Neuron (in vitro differentiated cells): ENCODE results near the gene SPOP.
"Not testable (repeated sequence)": the region's sequence is repeated elsewhere in the genome, so short reads cannot be mapped to it uniquely, and the experiment has no call there.

Source experiments
- H2AFZ ChIP-seq: one replicate; pipeline ENCODE4 v1.6.1; 2013; ENCODE audit warnings: low read depth, mild to moderate bottlenecking, inconsistent platforms, low read length, moderate library complexity
- H3K27me3 ChIP-seq: one replicate; pipeline ENCODE4 v1.6.1; 2013; ENCODE audit warnings: low read length; ENCODE audit not compliant: insufficient read depth
- H3K36me3 ChIP-seq: one replicate; pipeline ENCODE4 v1.6.1; 2013; ENCODE audit warnings: low read length; ENCODE audit not compliant: insufficient read depth
- H3K4me1 ChIP-seq: one replicate; pipeline ENCODE4 v1.6.1; 2013; ENCODE audit warnings: low read length; ENCODE audit not compliant: insufficient read depth
- H3K4me3 ChIP-seq: 2 replicates; pipeline ENCODE4 v1.5.1; 2013; ENCODE audit warnings: mild to moderate bottlenecking, low read length, moderate library complexity
- H3K9me3 ChIP-seq: one replicate; pipeline ENCODE4 v1.6.1; 2013; ENCODE audit warnings: low read length

SPOP gene

DNA sequence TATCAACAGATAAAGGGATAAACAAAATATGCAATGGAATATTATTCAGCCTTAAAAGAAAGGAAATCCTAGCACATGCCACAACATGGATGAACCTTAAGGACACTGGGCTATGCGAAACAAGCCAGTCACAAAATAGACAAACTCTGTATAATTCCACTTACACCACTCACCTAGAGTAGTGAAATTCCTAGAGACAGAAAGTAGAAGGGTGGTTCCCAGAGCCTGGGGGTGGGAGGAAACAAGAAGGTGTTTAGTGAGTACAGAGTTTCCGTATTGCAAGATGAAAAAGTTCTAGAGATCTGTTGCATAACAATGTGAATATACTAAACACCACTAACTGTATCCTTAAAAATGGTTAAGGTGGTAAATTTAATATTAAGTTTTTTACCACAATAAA lies 10.0 kb downstream of the SPOP start:
- H2AFZ ChIP-seq: no peak overlapping the region
- no peak overlapping the region for H3K4me3 ChIP-seq
- peaks cover 3% of the 10 kb centered on the region for H3K9me3 ChIP-seq
- no peaks in the 10 kb centered on the region for H3K4me1 ChIP-seq
- peaks cover 20% of the 10 kb centered on the region for H3K36me3 ChIP-seq
- no peaks in the 10 kb centered on the region for H3K27me3 ChIP-seq

DNA sequence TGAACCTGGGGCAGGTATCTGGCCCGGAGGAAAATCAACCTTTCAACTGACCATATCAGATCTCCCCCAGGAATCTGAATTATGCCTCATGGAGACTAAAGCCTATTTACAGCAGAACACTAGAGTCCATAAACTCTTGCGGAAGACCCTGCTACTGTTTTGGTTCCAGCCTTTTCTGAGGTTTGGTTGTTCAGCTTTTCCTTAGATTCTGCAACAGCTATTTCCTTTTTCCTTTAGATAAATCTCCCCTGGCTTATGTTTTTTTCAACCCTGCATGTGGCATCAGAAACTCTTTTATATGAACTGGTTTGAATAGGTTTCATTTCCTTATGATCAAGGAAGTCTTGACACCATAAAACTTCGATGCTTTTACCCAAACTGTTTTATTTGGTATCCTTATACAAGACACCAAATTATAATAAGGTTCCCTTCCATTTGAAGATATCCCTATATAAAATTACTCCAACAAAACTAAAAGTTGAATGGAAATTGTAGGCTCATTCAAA lies 13.1 kb downstream of the SPOP start:
- H2AFZ ChIP-seq: no peak overlapping the region
- H3K9me3 ChIP-seq: peaks cover 3% of the 10 kb centered on the region
- H3K4me3 ChIP-seq: no peak overlapping the region
- peaks cover 20% of the 10 kb centered on the region for H3K36me3 ChIP-seq
- H3K27me3 ChIP-seq: no peaks in the 10 kb centered on the region
- no peaks in the 10 kb centered on the region for H3K4me1 ChIP-seq

DNA sequence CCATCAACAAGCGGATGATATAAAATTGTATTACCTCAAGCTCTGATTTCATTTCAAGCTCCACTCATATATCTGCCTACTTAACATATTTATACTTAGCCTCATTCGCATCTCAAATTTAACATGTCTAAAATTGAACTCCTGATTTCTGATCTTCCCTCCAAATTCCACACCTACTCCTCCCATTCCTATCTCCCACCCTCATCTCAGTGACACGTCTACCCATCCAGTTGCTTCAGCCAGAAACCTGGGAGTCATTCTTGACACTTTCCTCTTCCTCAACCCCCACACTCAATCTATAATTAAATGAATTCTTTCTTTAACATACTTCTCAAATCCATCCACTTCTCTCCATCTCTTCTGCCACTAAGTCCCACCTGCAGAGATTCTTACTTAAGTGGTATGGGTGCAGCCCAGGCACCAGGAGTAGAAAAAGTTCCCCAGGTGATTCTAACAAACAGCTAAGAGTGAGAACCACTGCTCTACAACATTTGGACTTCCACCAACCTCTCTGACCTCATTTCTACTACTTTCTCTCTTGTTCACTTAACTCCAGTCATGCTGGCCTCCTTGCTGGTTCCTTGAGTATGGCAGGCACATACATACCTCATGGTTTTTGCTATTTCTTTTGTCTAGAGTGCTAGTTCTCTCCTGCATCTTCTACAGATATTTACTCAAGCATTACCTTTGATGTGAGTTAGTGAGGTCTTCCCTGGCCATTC lies 18.1 kb downstream of the SPOP start:
- Histone ChIP-seq H3K4me1 (no peaks in the 10 kb centered on the region), H3K27me3 (no peaks in the 10 kb centered on the region), H3K9me3 (peaks cover 3% of the 10 kb centered on the region), H3K36me3 (peaks cover 17% of the 10 kb centered on the region), H3K4me3 (no peak overlapping the region), H2AFZ (no peak overlapping the region)

DNA sequence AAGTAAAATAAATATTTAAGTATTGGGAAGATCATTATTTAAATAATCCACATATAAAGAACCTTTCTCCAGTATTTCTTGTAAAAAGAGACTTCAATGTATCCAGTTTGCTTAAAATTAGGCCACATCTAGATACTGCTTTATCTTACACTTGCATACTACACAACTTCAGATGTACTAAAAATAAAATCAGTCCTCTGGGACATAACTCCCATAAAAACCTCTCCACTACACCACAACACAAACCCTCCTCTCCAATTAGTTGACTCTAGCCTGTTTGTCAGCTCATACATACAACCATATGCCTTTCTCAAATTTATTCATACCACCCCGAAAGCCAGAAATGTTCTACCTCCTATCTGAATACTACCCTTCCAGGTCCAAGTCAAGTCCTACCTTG lies 21.6 kb downstream of the SPOP start:
- H3K27me3 ChIP-seq: no peaks in the 10 kb centered on the region
- H3K4me1 ChIP-seq: peaks cover 2% of the 10 kb centered on the region
- peaks cover 3% of the 10 kb centered on the region for H3K9me3 ChIP-seq
- H3K36me3 ChIP-seq: peaks cover 4% of the 10 kb centered on the region
- no peak overlapping the region for H2AFZ ChIP-seq
- no peak overlapping the region for H3K4me3 ChIP-seq

DNA sequence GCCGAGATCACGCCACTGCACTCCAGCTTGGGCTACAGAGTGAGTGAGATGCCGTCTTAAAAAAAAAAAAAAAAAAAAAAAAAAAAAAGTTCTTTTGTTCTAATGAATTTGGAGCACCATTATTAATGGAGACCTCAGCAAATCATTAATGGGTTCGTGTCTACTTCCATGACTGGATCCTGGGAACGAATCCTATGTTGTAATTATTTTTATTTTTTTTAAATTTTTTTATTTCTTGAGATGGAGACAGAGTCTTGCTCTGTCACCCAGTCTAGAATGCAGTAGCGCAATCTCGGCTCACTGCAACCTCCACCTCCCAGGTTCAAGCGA lies 30.7 kb downstream of the SPOP start:
- Histone ChIP-seq H3K9me3 (no peaks in the 10 kb centered on the region), H3K36me3 (no peaks in the 10 kb centered on the region), H2AFZ (no peak overlapping the region), H3K4me3 (no peak overlapping the region), H3K4me1 (no peaks in the 10 kb centered on the region), H3K27me3 (no peaks in the 10 kb centered on the region)

DNA sequence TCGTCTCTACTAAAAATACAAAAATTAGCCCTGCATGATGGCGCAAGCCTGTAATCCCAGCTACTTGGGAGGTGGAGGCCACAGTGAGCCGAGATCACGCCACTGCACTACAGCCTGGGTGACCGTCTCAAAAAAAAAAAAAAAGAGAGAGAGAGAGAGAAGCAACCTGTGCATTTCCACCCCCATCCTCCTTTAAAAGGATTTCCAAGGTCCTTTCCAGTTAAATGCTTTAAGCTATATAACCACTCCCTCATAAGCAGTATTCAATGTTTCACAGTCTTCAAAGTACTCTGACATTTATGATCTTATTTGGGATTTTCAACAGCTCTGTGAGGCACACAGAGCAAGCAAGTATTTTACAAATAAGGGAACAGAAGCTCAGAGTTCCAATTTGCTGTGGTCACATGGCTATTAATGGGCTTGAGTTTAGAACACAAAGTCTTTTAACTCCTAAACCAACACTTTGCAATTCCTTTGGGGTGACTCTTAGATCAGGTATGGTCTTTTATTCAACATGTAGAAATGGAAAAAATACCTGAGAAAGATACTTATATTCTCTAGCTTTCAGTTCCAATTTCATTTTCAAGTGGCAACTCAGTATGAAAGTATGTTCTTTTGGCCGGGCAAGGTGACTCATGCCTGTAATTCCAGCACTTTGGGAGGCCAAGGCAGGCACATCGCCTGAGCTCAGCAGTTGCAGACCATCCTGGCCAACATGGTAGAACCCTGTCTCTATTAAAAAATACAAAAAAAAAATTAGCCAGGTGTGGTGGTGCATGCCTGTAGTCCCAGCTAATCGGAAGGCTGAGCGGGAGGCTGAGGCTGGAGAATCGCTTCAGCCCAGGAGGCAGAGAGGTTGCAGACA lies 31.3 kb downstream of the SPOP start:
- Histone ChIP-seq H3K4me3 (no peak overlapping the region), H3K9me3 (no peaks in the 10 kb centered on the region), H3K36me3 (no peaks in the 10 kb centered on the region), H3K4me1 (no peaks in the 10 kb centered on the region), H3K27me3 (no peaks in the 10 kb centered on the region), H2AFZ (no peak overlapping the region)

DNA sequence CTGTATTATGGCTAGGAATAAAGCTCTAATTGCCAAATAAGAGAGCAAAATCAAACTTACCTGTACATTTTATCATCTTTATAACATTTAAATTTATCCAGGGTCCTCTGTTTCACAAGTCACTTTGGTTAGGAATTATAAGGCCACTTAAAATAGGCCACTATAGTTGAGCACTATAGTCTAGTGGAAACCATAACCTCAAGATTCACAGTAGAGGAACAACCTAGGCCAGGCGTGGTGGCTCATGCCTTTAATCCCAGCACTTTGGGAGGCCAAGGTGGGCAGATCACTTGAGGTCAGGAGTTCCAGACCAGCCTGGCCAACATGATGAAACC lies 31.9 kb downstream of the SPOP start:
- not testable (repeated sequence) for H2AFZ ChIP-seq, H3K4me3 ChIP-seq, H3K27me3 ChIP-seq, H3K4me1 ChIP-seq, H3K36me3 ChIP-seq, H3K9me3 ChIP-seq

DNA sequence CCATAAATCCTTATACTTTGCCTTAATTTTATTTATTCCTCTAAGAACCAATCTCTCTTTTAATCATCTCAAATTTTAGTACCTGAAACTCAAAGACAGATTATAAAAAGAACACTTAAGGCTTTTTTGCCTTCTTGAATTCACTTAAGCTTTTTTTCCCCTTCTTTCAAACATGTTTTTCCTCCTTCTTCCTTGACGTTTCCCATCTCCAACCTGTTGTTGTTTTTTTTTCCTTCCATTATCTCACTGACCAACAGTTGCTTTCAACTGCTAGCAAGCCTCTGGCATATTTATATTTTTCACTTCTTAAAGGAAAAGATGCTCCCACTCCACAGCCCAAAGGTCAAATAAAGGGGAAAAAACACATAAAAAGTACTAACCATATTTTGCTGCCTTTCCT lies 32.2 kb downstream of the SPOP start:
- Histone ChIP-seq H3K4me1 (no peaks in the 10 kb centered on the region), H3K4me3 (no peak overlapping the region), H3K36me3 (no peaks in the 10 kb centered on the region), H3K9me3 (no peaks in the 10 kb centered on the region), H2AFZ (no peak overlapping the region), H3K27me3 (no peaks in the 10 kb centered on the region)

DNA sequence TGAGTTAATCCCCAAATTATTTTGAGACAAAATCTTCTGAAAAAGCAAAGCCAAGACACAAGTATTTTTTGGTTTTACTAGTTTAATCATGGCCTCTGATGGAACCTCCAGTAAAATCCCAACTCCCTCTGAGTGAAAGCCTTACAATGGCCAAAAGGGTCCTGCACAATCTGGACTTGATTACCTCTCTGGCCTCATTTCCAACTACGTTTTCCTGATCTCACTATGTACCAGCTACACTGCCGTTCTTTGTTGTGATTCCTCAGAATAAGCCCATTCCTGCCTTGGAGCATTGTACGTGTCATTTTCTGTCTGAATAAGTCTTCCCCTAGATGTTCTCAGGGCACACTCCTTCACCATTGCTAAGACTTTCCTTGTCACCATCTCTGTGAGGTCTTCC lies 37.3 kb downstream of the SPOP start:
- Histone ChIP-seq H2AFZ (no peak overlapping the region), H3K4me1 (no peaks in the 10 kb centered on the region)

DNA sequence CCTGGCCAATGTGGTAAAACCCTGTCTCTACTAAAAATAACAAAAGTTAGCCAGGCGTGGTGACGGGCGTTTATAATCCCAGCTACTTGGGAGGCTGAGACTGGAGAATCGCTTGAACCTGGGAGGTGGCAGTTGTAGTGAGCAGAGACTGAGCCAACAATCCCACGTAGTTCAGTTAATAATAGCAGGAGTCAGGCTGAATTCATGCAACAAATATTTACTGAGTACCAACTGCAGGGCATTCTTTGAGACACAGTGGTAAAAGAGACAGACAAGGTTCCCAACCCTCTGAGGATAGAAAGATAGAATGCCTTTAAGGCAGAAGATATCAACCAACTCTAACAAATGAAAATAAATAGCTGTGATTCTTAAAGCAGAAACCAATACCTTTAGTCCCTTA lies 39.1 kb downstream of the SPOP start:
- Histone ChIP-seq H3K4me3 (no peak overlapping the region), H3K27me3 (no peaks in the 10 kb centered on the region), H3K4me1 (no peaks in the 10 kb centered on the region)

More for the DNA sequence above, 37.3 kb downstream of the SPOP start:
- no peak overlapping the region for H3K4me3 ChIP-seq
- no peaks in the 10 kb centered on the region for H3K9me3 ChIP-seq
- no peaks in the 10 kb centered on the region for H3K36me3 ChIP-seq
- no peaks in the 10 kb centered on the region for H3K27me3 ChIP-seq

DNA sequence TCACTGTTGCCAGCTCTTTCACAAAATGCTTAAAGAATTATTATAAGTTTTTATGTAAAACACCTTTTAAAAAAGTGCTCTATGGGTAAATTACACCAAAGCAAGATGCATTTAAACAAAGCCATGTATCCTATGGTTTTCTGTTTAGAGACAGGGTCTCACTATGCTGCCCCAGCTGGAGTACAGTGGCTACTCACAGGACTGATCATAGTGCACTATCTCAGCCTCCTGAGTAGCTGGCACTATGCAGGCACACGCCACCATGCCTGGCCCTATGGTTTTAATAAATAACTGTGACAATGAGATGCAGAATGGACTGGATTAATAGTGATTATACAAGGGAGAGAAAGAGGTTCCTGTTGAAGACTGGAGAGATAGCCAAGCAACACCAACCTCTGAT lies 40.2 kb downstream of the SPOP start:
- Histone ChIP-seq H2AFZ (no peak overlapping the region), H3K27me3 (no peaks in the 10 kb centered on the region), H3K4me3 (no peak overlapping the region), H3K9me3 (no peaks in the 10 kb centered on the region), H3K4me1 (no peaks in the 10 kb centered on the region), H3K36me3 (no peaks in the 10 kb centered on the region)

More for the DNA sequence above, 39.1 kb downstream of the SPOP start:
- Histone ChIP-seq H2AFZ (no peak overlapping the region), H3K36me3 (no peaks in the 10 kb centered on the region), H3K9me3 (no peaks in the 10 kb centered on the region)

DNA sequence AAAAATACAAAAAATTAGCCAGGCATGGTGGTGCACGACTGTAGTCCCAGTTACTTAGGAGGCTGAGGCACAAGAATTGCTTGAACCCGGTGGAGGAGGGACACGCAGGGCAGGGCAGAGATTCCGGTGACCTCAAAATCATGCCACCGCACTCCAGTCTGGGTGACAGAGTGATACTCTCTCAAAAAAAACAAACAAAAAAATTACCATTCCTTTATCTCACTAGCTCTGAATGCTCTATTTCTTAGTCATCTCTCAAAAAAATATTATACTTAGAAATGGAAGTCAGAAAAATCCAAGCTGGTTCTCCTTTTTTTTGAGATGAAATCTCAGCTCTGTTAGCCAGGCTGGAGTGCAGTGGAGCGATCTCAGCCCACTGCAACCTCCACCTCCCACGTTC lies 40.8 kb downstream of the SPOP start:
- Histone ChIP-seq H3K4me1 (no peaks in the 10 kb centered on the region), H2AFZ (no peak overlapping the region), H3K36me3 (no peaks in the 10 kb centered on the region), H3K9me3 (no peaks in the 10 kb centered on the region), H3K4me3 (no peak overlapping the region), H3K27me3 (no peaks in the 10 kb centered on the region)

DNA sequence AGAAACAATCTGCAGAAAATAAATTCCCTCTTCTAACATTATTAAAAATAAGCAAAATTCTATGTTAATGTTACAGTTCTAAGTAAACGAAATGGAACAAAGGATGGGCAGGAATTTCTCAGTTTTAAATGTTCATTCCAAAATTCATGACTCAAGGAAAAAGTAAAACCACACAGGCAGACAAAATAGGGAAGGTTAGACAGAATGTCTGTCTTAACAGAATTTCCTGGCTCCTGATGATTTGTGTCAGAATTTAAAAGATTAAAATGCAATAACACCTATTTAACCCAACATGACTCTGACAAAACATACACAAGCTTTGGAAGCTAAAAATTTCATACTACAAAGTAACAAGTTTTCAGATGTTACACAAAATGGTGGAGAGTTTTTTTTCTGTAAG lies 42.8 kb downstream of the SPOP start:
- Histone ChIP-seq H3K36me3 (no peaks in the 10 kb centered on the region), H3K9me3 (no peaks in the 10 kb centered on the region), H3K27me3 (no peaks in the 10 kb centered on the region), H3K4me3 (no peak overlapping the region), H2AFZ (no peak overlapping the region), H3K4me1 (no peaks in the 10 kb centered on the region)
